ENCODE data around the gene TFAP2C.
"Not testable (repeated sequence)": the region's sequence is repeated elsewhere in the genome, so short reads cannot be mapped to it uniquely, and the experiment has no call there.

The TFAP2C gene

DNA sequence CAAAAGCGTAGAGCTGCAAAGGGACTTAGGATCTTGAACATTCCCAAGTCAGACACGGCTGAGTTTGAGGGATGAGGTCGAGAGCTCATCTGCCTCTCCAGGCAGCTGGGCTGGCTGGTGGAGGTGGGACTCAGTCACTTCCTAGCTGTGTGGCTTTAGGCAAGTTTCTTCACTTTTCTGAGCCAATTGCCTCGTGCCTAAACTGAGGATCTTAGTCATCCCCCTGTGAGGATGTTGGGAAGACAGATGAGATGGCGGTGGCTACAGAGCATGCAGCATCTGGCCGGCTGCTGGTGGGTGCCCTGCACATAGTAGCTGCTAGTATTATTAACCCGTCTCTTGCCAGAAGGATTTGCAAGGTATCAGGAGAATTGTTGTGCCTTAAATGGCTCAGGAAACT is 27.5 kb downstream of the TFAP2C start:
- no peak for FAIRE-seq

DNA sequence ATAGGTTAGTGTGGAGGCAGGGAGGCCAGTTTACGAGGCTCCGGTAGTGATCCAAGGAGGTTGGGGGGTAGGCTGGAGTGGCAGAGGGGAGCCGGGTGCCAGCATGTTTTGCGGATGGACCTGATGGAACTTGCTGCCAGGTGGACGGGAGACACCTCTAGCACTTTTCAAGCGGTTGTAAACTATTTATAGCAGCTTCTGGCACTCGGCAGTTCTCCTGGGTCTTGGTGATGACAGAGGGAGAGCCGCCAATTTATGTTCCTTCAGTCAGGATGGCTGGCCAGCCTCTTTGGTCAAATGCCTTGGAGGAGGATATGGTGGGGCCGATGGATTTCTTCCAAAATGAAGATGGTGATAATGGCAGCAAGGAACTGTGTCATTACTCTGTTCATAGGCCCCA is 28.8 kb downstream of the TFAP2C start:
- FAIRE-seq: no peak

DNA sequence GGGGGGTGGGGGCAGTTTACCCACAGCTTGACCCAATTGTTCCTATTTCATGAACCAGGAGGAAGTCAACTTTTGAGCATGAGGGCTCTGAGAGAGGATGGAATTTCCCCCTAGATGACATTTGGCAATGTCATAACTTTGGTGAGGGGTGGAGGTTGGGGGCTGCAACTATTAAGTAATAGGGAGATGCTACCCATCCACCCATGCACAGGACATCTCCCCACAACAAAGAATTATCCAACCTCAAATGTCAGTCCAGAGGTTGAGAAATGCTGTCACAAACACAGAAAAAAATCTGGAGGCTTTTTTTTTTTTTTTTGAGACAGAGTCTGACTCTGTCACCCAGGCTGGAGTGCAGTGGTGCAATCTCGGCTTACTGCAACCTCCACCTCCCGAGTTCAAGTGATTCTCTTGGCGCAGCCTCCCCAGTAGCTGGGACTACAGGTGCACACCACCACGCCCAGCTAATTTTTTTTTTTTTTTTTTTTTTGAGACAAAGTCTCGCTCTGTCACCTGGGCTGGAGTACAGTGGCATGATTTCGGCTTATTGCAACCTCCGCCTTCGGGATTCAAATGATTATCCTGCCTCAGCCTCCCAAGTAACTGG is 29.3 kb downstream of the TFAP2C start:
- FAIRE-seq: not testable (repeated sequence)

DNA sequence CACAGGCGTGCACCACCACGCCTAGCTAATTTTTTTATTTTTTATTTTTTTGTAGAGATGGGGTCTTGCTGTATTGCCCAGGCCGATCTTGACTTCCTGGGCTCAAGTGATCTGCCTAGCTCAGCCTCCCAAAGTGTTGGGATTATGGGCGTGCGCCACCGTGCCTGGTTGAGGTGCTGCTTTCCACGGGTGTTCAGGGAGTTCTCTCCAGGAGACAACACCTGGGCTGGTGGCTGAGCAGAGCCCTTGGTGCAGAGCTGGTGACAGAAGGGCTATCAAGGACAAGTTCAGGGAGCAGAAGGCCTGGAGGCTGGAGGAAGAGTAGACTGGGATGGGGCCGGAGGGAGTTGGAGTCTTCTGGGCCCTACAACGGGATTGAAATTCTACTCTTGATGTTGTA is 34.6 kb downstream of the TFAP2C start:
- no peak for FAIRE-seq

- FAIRE-seq: no peak
Measured at GRCh38 chr20:56664796-56665195, 35.7 kb downstream of the TFAP2C start.

DNA sequence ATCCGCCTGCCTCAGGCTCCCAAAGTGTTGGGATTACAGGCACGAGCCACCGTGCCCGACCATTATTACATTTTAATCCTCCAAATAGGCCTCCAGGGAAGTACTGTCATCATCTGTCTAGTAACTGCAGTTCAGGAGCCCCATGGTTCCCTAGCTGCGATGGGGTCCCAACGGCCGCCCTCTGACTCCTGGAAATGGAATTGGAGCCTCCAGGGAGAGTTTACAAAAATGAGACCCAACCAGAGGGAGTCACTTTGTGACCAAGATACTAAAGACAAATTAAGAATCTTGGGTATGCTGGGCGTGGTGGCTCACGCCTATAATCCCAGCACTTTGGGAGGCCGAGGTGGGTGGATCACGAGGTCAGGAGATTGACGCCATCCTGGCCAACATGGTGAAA is 36.7 kb downstream of the TFAP2C start:
- FAIRE-seq: no peak

- no peak for FAIRE-seq
Measured at GRCh38 chr20:56673450-56673849, 44.3 kb downstream of the TFAP2C start.

- FAIRE-seq: no peak
Measured at GRCh38 chr20:56676001-56676400, 46.9 kb downstream of the TFAP2C start.

DNA sequence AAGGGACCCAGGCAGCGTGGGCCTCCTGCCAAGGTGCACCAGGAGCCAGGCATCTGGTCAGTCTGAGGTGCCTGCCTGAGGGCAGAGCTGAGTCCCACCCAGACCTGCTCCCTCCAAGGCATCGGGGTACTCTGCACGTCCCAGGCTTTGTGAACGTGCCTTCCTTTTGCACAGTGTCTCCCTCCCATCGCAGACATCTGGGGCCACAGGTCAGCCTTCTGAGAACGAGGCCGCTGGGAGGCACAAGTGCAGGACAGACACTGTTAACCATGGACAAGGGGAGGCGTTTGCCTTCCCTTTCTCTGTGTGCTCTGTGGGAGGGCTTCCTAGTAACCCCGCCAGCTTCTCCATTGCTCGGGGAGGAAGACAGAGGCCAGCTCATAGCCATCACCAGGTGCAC is 47.6 kb downstream of the TFAP2C start:
- no peak for FAIRE-seq

DNA sequence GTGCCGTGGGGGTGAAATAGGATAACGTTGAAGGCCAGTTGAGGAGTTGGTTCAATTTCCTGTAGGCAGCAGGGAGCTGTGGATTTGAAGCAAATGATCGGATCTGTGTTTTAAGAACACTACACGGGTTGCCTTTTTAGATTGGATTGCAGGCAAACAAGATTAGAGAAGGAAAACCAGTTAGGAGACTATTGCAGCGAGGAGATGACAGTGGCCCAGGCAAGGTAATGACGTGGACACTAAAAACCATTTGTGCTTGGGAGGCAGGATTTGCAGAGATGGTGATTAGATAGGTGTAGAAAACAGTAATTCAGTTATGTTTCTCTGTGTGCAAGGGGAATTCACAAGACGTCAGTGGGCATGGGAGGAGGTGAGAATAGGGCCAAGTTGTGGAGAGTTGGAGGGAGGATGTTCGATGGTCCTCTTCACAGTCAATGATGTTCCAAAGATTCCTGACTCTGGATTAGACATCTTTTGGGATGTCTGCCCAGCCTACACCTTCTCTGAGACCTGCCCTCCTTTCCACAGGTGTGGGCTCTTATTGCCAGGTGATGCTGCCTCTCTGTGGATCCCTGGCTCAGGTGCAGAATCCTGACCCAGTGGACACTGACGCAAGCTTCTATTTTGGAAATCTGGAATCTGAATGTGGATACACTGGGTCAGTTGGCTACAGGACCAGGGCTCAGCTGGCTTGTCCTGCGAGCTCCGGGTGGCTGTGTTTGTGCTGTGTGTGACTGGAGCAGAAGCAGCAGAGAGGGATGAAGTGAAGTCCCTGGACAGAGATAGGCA is 54.2 kb downstream of the TFAP2C start:
- FAIRE-seq: no peak

DNA sequence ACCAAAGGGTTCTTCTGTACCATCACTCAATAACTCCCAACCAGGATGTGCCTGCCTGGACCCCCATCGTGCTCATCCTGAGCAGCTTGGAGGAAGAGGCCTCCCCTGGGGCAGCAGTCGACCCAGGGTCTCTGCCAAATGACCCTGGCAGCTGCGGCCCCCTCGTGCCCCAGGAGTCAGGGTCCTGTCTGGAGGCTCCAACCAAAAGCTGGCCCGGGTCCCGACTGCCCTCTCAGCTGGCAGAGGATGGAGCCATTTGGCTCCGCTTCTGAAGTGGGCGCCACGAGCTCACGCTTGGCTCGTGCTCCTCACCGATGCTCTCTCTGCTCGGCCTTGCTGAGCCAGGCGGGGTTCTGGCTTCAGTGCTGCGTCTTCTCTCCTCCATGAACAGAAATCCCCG is 56.8 kb downstream of the TFAP2C start:
- no peak for FAIRE-seq

- FAIRE-seq: no peak
Measured at GRCh38 chr20:56687061-56687460, 58.0 kb downstream of the TFAP2C start.

GRCh38 chr20:56688106-56688505 is 59.0 kb downstream of the TFAP2C start:
- no peak for FAIRE-seq
